ENCODE measurements around the gene RTEL1. TPM values are rescaled to one million over a fixed set of nuclear protein-coding genes. Genes with fewer than 3 reads are reported as not detected.

Gene RTEL1
- polyA plus RNA-seq, 3 donors, result 1.0 to 15.5 (median 4.8) TPM

DNA sequence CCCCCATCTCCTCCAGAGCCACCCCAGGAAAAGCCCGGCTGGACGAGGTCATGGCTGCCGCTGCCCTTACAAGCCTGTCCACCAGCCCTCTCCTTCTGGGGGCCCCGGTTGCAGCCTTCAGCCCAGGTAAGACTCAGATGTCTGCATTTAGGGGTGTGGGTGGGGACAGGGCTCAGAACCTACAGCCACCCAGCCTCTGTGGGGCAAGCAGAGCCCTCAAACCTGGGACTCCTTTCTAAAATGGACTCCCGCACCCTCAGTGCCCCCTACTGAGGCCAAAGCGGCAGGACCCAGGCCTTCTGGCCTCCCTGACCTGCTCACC lies 83.2 kb downstream of the RTEL1 start:
- Mint-ChIP-seq H3K27ac (no peak overlapping the region), H3K36me3 (peaks cover 3 to 8% of the 10 kb centered on the region in 2 donors), H3K4me1 (peaks cover 16% of the 10 kb centered on the region), H3K4me3 (peak overlapping the region in 1 of 2 donors; percentile 46), H3K27me3 (ENCODE audit: low read depth in 3 of 3) (peaks cover 12 to 26% (median 19%) of the 10 kb centered on the region in 3 donors), H3K9me3 (peaks cover 0 to 4% (median 0%) of the 10 kb centered on the region in 7 donors)
- H3K36me3 ChIP-seq (replicated peaks in 1 of 2; ENCODE audit: control insufficient read depth in 1 of 2, insufficient read depth in 2 of 2, low read length in 2 of 2), result peaks cover 0 to 9% of the 10 kb centered on the region in 2 donors
- H3K4me3 ChIP-seq (replicated peaks in 1 of 3; ENCODE audit: low read depth in 2 of 3, low read length in 3 of 3), result peak overlapping the region in 1 of 3 experiments; percentile 83
- peaks cover 35 to 46% of the 10 kb centered on the region in 2 donors for H3K4me1 ChIP-seq (ENCODE audit: control insufficient read depth in 1 of 2, insufficient read depth in 2 of 2, low read length in 2 of 2)
- WGBS (ENCODE audit: insufficient coverage), result 100% methylated on average over 2 of the region's 6 CpGs
- no peaks in the 10 kb centered on the region for H3K9me3 ChIP-seq (replicated peaks in 1 of 2; ENCODE audit: control insufficient read depth in 1 of 2, insufficient read depth in 1 of 2, low read length in 2 of 2)
- no peak overlapping the region for H3K27ac ChIP-seq (ENCODE audit: low read depth in 1 of 2, low read length in 2 of 2)
- H4K20me1 ChIP-seq (ENCODE audit: insufficient read depth, low read length), result peaks cover 31% of the 10 kb centered on the region
- H3K4me2 ChIP-seq (replicated peaks; ENCODE audit: extremely low read depth, low read length, poor library complexity, severe bottlenecking), result peak overlapping the region; percentile 93
- no peak for DNase-seq
- peak overlapping the region; percentile 61 for H3K9ac ChIP-seq (ENCODE audit: insufficient read depth, low read length, poor library complexity, severe bottlenecking)
- peaks cover 8 to 21% of the 10 kb centered on the region in 2 donors for H3K27me3 ChIP-seq (ENCODE audit: control insufficient read depth in 2 of 2, insufficient read depth in 2 of 2, low read length in 2 of 2)
- no peak for TF ChIP-seq CTCF (IDR thresholded peaks at IDR 0.05)
- peak overlapping the region; percentile 78 for H2AFZ ChIP-seq (ENCODE audit: insufficient read depth, low read depth, low read length, poor library complexity, severe bottlenecking)
- intact Hi-C loops (cut with micrococcal nuclease), result loop anchor here in 1 of 2 donors (2.0 to 5.0 kb wide), 3 partner anchors 33 to 121 kb away; partner anchors contain the start of genes ABHD16B, RTEL1 and ZGPAT
- peaks cover 7% of the 10 kb centered on the region for H3K79me2 ChIP-seq (ENCODE audit: insufficient read depth, low read length)

- TF ChIP-seq CTCF (IDR thresholded peaks at IDR 0.05), result no peak
- Histone ChIP-seq H3K9me3 (replicated peaks in 1 of 2; ENCODE audit: control insufficient read depth in 1 of 2, insufficient read depth in 1 of 2, low read length in 2 of 2) (no peaks in the 10 kb centered on the region), H3K9ac (ENCODE audit: insufficient read depth, low read length, poor library complexity, severe bottlenecking) (no peak overlapping the region), H3K36me3 (replicated peaks in 1 of 2; ENCODE audit: control insufficient read depth in 1 of 2, insufficient read depth in 2 of 2, low read length in 2 of 2) (peaks cover 0 to 9% of the 10 kb centered on the region in 2 donors), H3K4me3 (replicated peaks in 1 of 3; ENCODE audit: low read depth in 2 of 3, low read length in 3 of 3) (peak overlapping the region in 1 of 3 experiments; percentile 83), H4K20me1 (ENCODE audit: insufficient read depth, low read length) (peaks cover 26% of the 10 kb centered on the region), H2AFZ (ENCODE audit: insufficient read depth, low read depth, low read length, poor library complexity, severe bottlenecking) (no peak overlapping the region), H3K4me1 (ENCODE audit: control insufficient read depth in 1 of 2, insufficient read depth in 2 of 2, low read length in 2 of 2) (peaks cover 33 to 41% of the 10 kb centered on the region in 2 donors), H3K79me2 (ENCODE audit: insufficient read depth, low read length) (peaks cover 7% of the 10 kb centered on the region), H3K27me3 (ENCODE audit: control insufficient read depth in 2 of 2, insufficient read depth in 2 of 2, low read length in 2 of 2) (peaks cover 7 to 16% of the 10 kb centered on the region in 2 donors), H3K4me2 (replicated peaks; ENCODE audit: extremely low read depth, low read length, poor library complexity, severe bottlenecking) (no peak overlapping the region), H3K27ac (ENCODE audit: low read depth in 1 of 2, low read length in 2 of 2) (no peak overlapping the region)
- Mint-ChIP-seq H3K27ac (no peak overlapping the region), H3K9me3 (peaks cover 0 to 3% (median 0%) of the 10 kb centered on the region in 7 donors), H3K36me3 (peaks cover 2 to 8% of the 10 kb centered on the region in 2 donors), H3K27me3 (ENCODE audit: low read depth in 3 of 3) (peaks cover 7 to 21% (median 14%) of the 10 kb centered on the region in 3 donors), H3K4me1 (peaks cover 11% of the 10 kb centered on the region), H3K4me3 (no peak overlapping the region)
- intact Hi-C loops (cut with micrococcal nuclease), result loop anchor here in 1 of 2 donors (2.0 to 5.0 kb wide), 3 partner anchors 33 to 120 kb away; partner anchors contain the start of genes ABHD16B, RTEL1 and ZGPAT
- WGBS (ENCODE audit: insufficient coverage), result 94% methylated on average over 27 of the region's 30 CpGs
- no peak for DNase-seq
Measured at GRCh38 chr20:63741676-63742380, 83.7 kb downstream of the RTEL1 start.
